ENCODE measurements around the gene HLF.

- no peak for TF ChIP-seq POLR2A (IDR thresholded peaks at IDR 0.05)
- no peak for TF ChIP-seq CTCF (IDR thresholded peaks at IDR 0.05)
- TF ChIP-seq POLR2AphosphoS5 (IDR thresholded peaks at IDR 0.05) = no peak
Measured at GRCh38 chr17:55302407-55302787, 37.6 kb downstream of the HLF start.
